HepG2 (cell line): ENCODE measurements around the gene SLC25A28. TPM values are rescaled to one million over a fixed set of nuclear protein-coding genes. Genes with fewer than 3 reads are reported as not detected.

Experiments
- ZSCAN21 ChIP-seq: sonication (generic); formaldehyde crosslinking; IDR thresholded peaks from 2 replicates; pipeline ENCODE4 v1.8.0; 2022; ENCODE audit warnings: mild to moderate bottlenecking, missing genetic modification reagents, moderate library complexity, borderline replicate concordance
- polyA plus RNA-seq, 8 experiments: library from polyadenylated mRNA; depleted of rRNA in 3 of 8; stranded (reverse) in 7 of 8; unstranded in 1 of 8; fragments of >200 nt; fragmentation: Illumina TruSeq in 4 of 8; extraction: Trizol in 4 of 8; gene quantifications; 2 replicates each; pipeline versions ENCODE4 v1.2.1 to v1.2.3, GENCODE V29; 2011 to 2016; ENCODE audit warnings: low read depth in 4 of 8, missing spikeins in 1 of 8, mixed read lengths in 1 of 8; ENCODE audit not compliant: insufficient read depth in 1 of 8
- total RNA-seq, 5 experiments: library from RNA; depleted of rRNA; stranded (reverse); fragments of >200 nt; fragmentation: Illumina TruSeq; extraction: Trizol; gene quantifications; 2 replicates each; pipeline ENCODE4 v1.2.3, GENCODE V29; 2016; ENCODE audit warnings: low read depth in 1 of 5
- TF ChIP-seq, protein P1 (sequence below): IDR thresholded peaks from 2 replicates; pipeline ENCODE4 v1.4.0; 2020; ENCODE audit warnings: mild to moderate bottlenecking, missing genetic modification reagents
- TF ChIP-seq, protein P2 (sequence below): IDR thresholded peaks from 2 replicates; pipeline ENCODE4 v1.6.1; 2018; ENCODE audit warnings: missing genetic modification reagents
- TF ChIP-seq, protein P3 (sequence below): sonication (generic); formaldehyde crosslinking; IDR thresholded peaks from 2 replicates; pipeline ENCODE4 v1.4.0; 2020; ENCODE audit warnings: missing genetic modification reagents
- TF ChIP-seq, protein P4 (sequence below): sonication (generic); formaldehyde crosslinking; IDR thresholded peaks from 2 replicates; pipeline ENCODE4 v1.8.1; 2022; ENCODE audit warnings: mild to moderate bottlenecking, missing genetic modification reagents

SLC25A28 gene
- total and polyA plus RNA-seq, 2 of the 13 experiments (the other 11 are each of a cell fraction or from before 2014, with no cell fraction given), result 15.2 to 41.0 TPM

DNA sequence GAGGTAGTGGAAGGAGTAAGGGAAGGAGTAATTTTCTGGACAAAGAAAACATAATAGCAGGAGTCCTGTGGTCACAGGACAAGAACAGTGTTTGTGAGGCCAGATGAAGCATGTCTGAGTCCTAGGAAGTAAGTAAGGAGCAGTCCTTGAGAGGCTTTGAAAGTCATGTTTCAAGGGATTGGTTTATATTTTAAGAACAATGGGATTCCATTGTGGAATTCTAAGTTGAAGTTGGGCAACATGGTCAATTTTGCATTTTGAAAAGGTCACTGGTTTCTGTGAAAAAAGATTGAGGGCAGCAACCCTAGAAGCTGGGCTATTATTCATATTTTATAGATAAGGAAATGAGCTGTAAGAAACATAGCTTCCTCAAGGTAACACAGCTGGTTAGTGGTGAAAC lies 10.8 kb upstream of the SLC25A28 start (continued):
- TF ChIP-seq, protein P1, sequence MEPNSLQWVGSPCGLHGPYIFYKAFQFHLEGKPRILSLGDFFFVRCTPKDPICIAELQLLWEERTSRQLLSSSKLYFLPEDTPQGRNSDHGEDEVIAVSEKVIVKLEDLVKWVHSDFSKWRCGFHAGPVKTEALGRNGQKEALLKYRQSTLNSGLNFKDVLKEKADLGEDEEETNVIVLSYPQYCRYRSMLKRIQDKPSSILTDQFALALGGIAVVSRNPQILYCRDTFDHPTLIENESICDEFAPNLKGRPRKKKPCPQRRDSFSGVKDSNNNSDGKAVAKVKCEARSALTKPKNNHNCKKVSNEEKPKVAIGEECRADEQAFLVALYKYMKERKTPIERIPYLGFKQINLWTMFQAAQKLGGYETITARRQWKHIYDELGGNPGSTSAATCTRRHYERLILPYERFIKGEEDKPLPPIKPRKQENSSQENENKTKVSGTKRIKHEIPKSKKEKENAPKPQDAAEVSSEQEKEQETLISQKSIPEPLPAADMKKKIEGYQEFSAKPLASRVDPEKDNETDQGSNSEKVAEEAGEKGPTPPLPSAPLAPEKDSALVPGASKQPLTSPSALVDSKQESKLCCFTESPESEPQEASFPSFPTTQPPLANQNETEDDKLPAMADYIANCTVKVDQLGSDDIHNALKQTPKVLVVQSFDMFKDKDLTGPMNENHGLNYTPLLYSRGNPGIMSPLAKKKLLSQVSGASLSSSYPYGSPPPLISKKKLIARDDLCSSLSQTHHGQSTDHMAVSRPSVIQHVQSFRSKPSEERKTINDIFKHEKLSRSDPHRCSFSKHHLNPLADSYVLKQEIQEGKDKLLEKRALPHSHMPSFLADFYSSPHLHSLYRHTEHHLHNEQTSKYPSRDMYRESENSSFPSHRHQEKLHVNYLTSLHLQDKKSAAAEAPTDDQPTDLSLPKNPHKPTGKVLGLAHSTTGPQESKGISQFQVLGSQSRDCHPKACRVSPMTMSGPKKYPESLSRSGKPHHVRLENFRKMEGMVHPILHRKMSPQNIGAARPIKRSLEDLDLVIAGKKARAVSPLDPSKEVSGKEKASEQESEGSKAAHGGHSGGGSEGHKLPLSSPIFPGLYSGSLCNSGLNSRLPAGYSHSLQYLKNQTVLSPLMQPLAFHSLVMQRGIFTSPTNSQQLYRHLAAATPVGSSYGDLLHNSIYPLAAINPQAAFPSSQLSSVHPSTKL (CRISPR knock-in tag), result no peak
- TF ChIP-seq, protein P2, sequence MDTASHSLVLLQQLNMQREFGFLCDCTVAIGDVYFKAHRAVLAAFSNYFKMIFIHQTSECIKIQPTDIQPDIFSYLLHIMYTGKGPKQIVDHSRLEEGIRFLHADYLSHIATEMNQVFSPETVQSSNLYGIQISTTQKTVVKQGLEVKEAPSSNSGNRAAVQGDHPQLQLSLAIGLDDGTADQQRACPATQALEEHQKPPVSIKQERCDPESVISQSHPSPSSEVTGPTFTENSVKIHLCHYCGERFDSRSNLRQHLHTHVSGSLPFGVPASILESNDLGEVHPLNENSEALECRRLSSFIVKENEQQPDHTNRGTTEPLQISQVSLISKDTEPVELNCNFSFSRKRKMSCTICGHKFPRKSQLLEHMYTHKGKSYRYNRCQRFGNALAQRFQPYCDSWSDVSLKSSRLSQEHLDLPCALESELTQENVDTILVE, result no peak
- no peak for TF ChIP-seq ZSCAN21 (CRISPR knock-in tag)
- TF ChIP-seq, protein P3, sequence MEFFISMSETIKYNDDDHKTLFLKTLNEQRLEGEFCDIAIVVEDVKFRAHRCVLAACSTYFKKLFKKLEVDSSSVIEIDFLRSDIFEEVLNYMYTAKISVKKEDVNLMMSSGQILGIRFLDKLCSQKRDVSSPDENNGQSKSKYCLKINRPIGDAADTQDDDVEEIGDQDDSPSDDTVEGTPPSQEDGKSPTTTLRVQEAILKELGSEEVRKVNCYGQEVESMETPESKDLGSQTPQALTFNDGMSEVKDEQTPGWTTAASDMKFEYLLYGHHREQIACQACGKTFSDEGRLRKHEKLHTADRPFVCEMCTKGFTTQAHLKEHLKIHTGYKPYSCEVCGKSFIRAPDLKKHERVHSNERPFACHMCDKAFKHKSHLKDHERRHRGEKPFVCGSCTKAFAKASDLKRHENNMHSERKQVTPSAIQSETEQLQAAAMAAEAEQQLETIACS, result no peak
- TF ChIP-seq, protein P4, sequence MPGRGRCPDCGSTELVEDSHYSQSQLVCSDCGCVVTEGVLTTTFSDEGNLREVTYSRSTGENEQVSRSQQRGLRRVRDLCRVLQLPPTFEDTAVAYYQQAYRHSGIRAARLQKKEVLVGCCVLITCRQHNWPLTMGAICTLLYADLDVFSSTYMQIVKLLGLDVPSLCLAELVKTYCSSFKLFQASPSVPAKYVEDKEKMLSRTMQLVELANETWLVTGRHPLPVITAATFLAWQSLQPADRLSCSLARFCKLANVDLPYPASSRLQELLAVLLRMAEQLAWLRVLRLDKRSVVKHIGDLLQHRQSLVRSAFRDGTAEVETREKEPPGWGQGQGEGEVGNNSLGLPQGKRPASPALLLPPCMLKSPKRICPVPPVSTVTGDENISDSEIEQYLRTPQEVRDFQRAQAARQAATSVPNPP, result no peak
